ENCODE results near the gene TIMELESS. TPM values are rescaled to one million over a fixed set of nuclear protein-coding genes. Genes with fewer than 3 reads are reported as not detected.
A peak's percentile ranks its signal among the peaks of the same experiment; 100 is the strongest.

Gene TIMELESS
- total RNA-seq, 1 experiment from 2014 or later = 26.5 TPM

DNA sequence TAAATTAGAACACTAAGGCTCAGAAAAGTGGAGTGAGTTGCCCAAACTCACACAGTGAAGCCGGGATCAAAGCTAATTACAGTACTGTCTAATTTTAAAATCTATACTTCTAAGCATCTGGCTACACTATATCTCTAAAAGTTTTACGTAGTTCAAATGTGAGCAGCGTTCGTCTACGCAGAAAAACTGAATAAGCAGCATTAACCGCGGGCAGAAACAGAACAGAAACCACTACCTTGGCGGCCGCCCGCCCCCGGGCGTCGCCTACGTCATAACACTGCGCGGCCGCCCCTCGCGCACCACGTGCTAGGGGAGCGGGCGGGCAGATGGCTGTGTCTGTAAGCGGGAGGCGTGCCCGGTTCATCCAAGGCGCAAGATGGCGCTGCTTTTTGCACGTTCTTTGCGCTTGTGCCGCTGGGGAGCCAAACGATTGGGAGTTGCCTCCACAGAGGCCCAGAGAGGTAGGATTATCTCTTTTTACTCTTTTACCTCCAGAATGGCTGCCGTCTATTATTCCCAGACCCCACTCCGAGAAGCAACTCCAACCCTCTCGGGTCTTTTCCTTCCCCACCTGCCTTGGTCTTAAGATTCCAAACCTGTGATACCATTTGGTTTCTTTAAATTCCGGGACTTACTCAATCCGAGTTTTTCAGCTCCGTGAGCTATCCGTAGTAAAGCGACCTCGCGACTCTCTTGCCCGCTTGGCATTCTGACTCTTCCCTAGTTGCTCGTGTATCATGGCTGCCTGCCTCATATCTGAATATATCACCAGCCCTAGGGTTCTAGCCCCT lies 19.2 kb upstream of the TIMELESS start, which contains the start of gene SPRYD4:
Gene SPRYD4, plus strand, starts transcription at position 363 of the 791 bp plus-strand sequence. Its CDS starts 14 bp downstream, at position 377.
- intact Hi-C loops (cut with micrococcal nuclease) = loop anchor here (10.0 kb wide), 1 partner anchor 274 kb away; no protein-coding TSS in a partner anchor
- Histone ChIP-seq H3K79me2 (ENCODE audit: low read length) (peaks cover 31% of the 10 kb centered on the region), H2AFZ (ENCODE audit: low read length) (peak within 1 kb of the TSS; percentile 94), H3K4me2 (ENCODE audit: low read length) (peak within 1 kb of the TSS; percentile 97), H3K36me3 (ENCODE audit: low read depth, low read length) (no peaks in the 10 kb centered on the region), H3K9me3 (ENCODE audit: low read length) (no peaks in the 10 kb centered on the region), H3F3A (ENCODE audit: low read length, unreplicated experiment) (no peaks in the 10 kb centered on the region), H3K27ac (ENCODE audit: low read length) (peak within 1 kb of the TSS; percentile 76), H4K20me1 (ENCODE audit: low read length) (no peaks in the 10 kb centered on the region), H3K4me3 (ENCODE audit: low read length) (peak within 1 kb of the TSS; percentile 97), H3K9ac (ENCODE audit: low read length) (peak within 1 kb of the TSS; percentile 99), H3K9me2 (replicated peaks; ENCODE audit: low read length) (no peaks in the 10 kb centered on the region), H3K4me1 (ENCODE audit: insufficient read depth, low read length) (peaks cover 17% of the 10 kb centered on the region), H3K27me3 (ENCODE audit: low read length) (no peaks in the 10 kb centered on the region)
- DNase-seq (peak; percentile 94), ATAC-seq (peak; percentile 87)
- TF ChIP-seq EZH2 (IDR thresholded peaks at IDR 0.05; ENCODE audit: low read length, unreplicated experiment) = no peak
- TF ChIP-seq, protein P1, sequence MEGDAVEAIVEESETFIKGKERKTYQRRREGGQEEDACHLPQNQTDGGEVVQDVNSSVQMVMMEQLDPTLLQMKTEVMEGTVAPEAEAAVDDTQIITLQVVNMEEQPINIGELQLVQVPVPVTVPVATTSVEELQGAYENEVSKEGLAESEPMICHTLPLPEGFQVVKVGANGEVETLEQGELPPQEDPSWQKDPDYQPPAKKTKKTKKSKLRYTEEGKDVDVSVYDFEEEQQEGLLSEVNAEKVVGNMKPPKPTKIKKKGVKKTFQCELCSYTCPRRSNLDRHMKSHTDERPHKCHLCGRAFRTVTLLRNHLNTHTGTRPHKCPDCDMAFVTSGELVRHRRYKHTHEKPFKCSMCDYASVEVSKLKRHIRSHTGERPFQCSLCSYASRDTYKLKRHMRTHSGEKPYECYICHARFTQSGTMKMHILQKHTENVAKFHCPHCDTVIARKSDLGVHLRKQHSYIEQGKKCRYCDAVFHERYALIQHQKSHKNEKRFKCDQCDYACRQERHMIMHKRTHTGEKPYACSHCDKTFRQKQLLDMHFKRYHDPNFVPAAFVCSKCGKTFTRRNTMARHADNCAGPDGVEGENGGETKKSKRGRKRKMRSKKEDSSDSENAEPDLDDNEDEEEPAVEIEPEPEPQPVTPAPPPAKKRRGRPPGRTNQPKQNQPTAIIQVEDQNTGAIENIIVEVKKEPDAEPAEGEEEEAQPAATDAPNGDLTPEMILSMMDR (conservative IDR thresholded peaks at IDR 0.05; ENCODE audit: low read depth, low read length) = peak; percentile 64
- CTCF ChIA-PET = no interaction called here
- POLR2A ChIA-PET (ENCODE audit: unreplicated experiment) = no interaction called here
- BruUV-seq (replicated peaks) = TSS peak; percentile 63

DNA sequence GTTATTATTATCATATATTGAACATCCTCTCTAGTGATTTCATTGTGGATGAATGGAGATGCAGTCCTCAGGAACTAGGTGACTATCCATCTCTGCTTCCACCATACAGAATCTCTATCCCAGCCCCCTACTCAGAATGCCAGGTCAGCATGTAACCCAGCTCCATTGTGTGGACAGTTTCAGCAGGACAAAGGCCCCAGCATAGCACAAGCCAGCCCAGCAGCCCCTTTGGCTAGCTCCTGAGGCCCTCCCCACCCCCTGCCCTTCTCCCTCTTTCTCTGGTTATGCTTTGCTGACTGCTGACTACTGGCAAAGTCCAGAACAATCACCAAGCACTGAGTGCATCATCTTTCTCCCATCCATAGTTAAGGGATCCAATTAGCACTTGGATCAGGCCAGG lies 13.3 kb upstream of the TIMELESS start:
- Histone ChIP-seq H3F3A (ENCODE audit: low read length, unreplicated experiment) (no peaks in the 10 kb centered on the region), H3K79me2 (ENCODE audit: low read length) (no peaks in the 10 kb centered on the region), H3K9ac (ENCODE audit: low read length) (no peak overlapping the region), H3K9me2 (replicated peaks; ENCODE audit: low read length) (no peaks in the 10 kb centered on the region), H3K4me3 (ENCODE audit: low read length) (no peak overlapping the region), H3K9me3 (ENCODE audit: low read length) (no peaks in the 10 kb centered on the region), H4K20me1 (ENCODE audit: low read length) (no peaks in the 10 kb centered on the region), H2AFZ (ENCODE audit: low read length) (no peak overlapping the region), H3K27me3 (ENCODE audit: low read length) (no peaks in the 10 kb centered on the region), H3K4me1 (ENCODE audit: insufficient read depth, low read length) (peaks cover 11% of the 10 kb centered on the region), H3K4me2 (ENCODE audit: low read length) (no peak overlapping the region), H3K27ac (ENCODE audit: low read length) (no peak overlapping the region), H3K36me3 (ENCODE audit: low read depth, low read length) (no peaks in the 10 kb centered on the region)
- no peak for DNase-seq
- TF ChIP-seq EZH2phosphoT487 (IDR thresholded peaks at IDR 0.05; ENCODE audit: borderline replicate concordance, low read length) (no peak), EZH2 (IDR thresholded peaks at IDR 0.05; ENCODE audit: low read length, unreplicated experiment) (no peak)
- TF ChIP-seq, protein P1 (conservative IDR thresholded peaks at IDR 0.05; ENCODE audit: low read depth, low read length) = no peak
- ChIA-PET POLR2A (ENCODE audit: unreplicated experiment) (no interaction called here), CTCF (interaction anchor here (0.7 to 0.8 kb wide), 2 partner anchors 147 to 291 kb away, joined by 4 read pairs; partner anchors contain the start of gene CNPY2)
- no TSS peak for BruUV-seq (replicated peaks)
- ATAC-seq = no peak
- intact Hi-C loops (cut with micrococcal nuclease) = loop anchor here (10.0 kb wide), 1 partner anchor 268 kb away; no protein-coding TSS in a partner anchor
